ENCODE data around the gene WFDC1.

- TF ChIP-seq CTCF (IDR thresholded peaks at IDR 0.05) (no peak), POLR2AphosphoS5 (IDR thresholded peaks at IDR 0.05) (no peak), POLR2A (IDR thresholded peaks at IDR 0.05) (no peak)
These were observed 24.6 kb upstream of the WFDC1 start for GRCh38 chr16:84270071-84270470.
